Measurements from ENCODE around the gene CDK14.
"Not testable (repeated sequence)": the region's sequence is repeated elsewhere in the genome, so short reads cannot be mapped to it uniquely, and the experiment has no call there.

The CDK14 gene

GRCh38 chr7:90769566-90769965 is 173.4 kb downstream of the CDK14 start:
- H3K4me1 ChIP-seq (ENCODE audit: control insufficient read depth, insufficient read depth, low read length): peaks cover 15% of the 10 kb centered on the region
- H3K36me3 ChIP-seq (ENCODE audit: control insufficient read depth, insufficient read depth, low read length); H3K27me3 ChIP-seq (ENCODE audit: control insufficient read depth, insufficient read depth, low read length); H3K4me3 ChIP-seq (ENCODE audit: low read depth, low read length); H3K9me3 ChIP-seq (ENCODE audit: control insufficient read depth, insufficient read depth, low read length); H3K27ac ChIP-seq (ENCODE audit: low read depth, low read length); H3K9ac ChIP-seq (ENCODE audit: low read depth, low read length): not testable (repeated sequence)

DNA sequence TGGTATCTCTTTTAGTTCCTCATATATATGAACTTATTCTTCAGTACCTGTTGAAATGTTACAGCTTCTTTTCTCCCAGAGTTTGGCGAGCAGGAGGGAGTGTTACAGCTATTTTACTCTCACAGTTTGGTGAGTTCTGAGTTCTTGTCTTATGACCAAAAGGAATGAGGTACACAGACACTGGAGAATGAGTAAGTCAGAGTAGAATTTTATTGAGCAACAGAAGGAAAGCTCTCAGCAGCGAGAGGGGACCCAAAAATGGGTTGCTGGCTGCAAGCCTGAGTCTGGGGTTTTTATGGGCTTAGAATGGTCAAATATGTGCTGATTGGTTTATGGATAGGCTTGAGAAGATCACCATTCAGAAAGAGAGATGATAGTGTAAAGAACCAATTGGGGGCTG is 175.2 kb downstream of the CDK14 start:
- H3K36me3 ChIP-seq (ENCODE audit: control insufficient read depth, insufficient read depth, low read length): no peaks in the 10 kb centered on the region
- no peak overlapping the region for H3K9ac ChIP-seq (ENCODE audit: low read depth, low read length)
- H3K27ac ChIP-seq (ENCODE audit: low read depth, low read length): no peak overlapping the region
- H3K4me1 ChIP-seq (ENCODE audit: control insufficient read depth, insufficient read depth, low read length): no peaks in the 10 kb centered on the region
- no peaks in the 10 kb centered on the region for H3K27me3 ChIP-seq (ENCODE audit: control insufficient read depth, insufficient read depth, low read length)
- H3K9me3 ChIP-seq (ENCODE audit: control insufficient read depth, insufficient read depth, low read length): peaks cover 3% of the 10 kb centered on the region; the same call in 1 of the 2 replicates
- H3K4me3 ChIP-seq (ENCODE audit: low read depth, low read length): no peak overlapping the region

GRCh38 chr7:90772410-90772809 is 176.3 kb downstream of the CDK14 start:
- Histone ChIP-seq H3K4me3 (ENCODE audit: low read depth, low read length) (no peak overlapping the region), H3K9ac (ENCODE audit: low read depth, low read length) (no peak overlapping the region), H3K36me3 (ENCODE audit: control insufficient read depth, insufficient read depth, low read length) (no peaks in the 10 kb centered on the region), H3K4me1 (ENCODE audit: control insufficient read depth, insufficient read depth, low read length) (no peaks in the 10 kb centered on the region), H3K27ac (ENCODE audit: low read depth, low read length) (no peak overlapping the region), H3K9me3 (ENCODE audit: control insufficient read depth, insufficient read depth, low read length) (peaks cover 3% of the 10 kb centered on the region; the same call in 1 of the 2 replicates), H3K27me3 (ENCODE audit: control insufficient read depth, insufficient read depth, low read length) (no peaks in the 10 kb centered on the region)

DNA sequence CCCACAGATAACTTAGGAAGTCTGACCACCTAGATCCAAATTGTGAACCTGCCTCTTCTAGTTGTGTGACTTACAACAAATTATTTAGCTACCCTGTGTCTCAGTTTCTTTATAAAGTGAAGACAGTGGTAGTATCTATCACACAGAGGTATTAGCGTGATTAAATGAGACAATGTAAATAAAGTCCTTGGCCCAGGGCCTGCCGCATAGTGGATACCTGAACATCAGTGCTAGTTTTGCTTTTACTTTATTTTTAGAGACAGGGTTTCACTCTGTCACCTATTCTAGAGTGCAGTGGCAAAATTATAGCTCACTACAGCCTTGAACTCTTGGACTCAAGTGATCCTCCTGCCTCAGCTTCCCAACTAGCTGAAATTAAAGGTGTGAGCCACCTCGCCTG is 177.1 kb downstream of the CDK14 start:
- peaks cover 3% of the 10 kb centered on the region; the same call in 1 of the 2 replicates for H3K9me3 ChIP-seq (ENCODE audit: control insufficient read depth, insufficient read depth, low read length)
- H3K27me3 ChIP-seq (ENCODE audit: control insufficient read depth, insufficient read depth, low read length): no peaks in the 10 kb centered on the region
- no peaks in the 10 kb centered on the region for H3K4me1 ChIP-seq (ENCODE audit: control insufficient read depth, insufficient read depth, low read length)
- no peak overlapping the region for H3K4me3 ChIP-seq (ENCODE audit: low read depth, low read length)
- no peaks in the 10 kb centered on the region for H3K36me3 ChIP-seq (ENCODE audit: control insufficient read depth, insufficient read depth, low read length)
- no peak overlapping the region for H3K9ac ChIP-seq (ENCODE audit: low read depth, low read length)
- no peak overlapping the region for H3K27ac ChIP-seq (ENCODE audit: low read depth, low read length)

DNA sequence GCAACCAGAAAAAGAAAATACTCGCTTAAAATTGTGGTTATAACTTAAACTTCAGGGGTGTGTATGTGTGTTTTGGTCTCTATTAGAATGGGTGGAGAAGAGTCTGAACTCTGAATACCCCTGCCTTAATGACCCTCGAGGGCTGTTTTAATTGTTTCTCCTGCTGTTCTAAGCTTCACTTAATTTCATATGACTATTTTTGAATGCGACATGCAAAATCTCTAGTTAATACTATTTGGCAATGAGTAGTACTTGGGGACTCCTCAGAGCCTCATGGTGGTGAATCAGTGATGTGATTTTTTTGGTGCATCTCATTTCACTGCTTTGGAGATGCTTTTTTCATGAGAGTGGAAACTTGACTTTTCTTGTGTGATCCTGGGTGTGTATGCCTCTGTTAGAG is 178.6 kb downstream of the CDK14 start:
- H3K4me3 ChIP-seq (ENCODE audit: low read depth, low read length): no peak overlapping the region
- H3K27me3 ChIP-seq (ENCODE audit: control insufficient read depth, insufficient read depth, low read length): no peaks in the 10 kb centered on the region
- H3K9me3 ChIP-seq (ENCODE audit: control insufficient read depth, insufficient read depth, low read length): peaks cover 3% of the 10 kb centered on the region; the same call in 1 of the 2 replicates
- no peaks in the 10 kb centered on the region for H3K4me1 ChIP-seq (ENCODE audit: control insufficient read depth, insufficient read depth, low read length)
- H3K27ac ChIP-seq (ENCODE audit: low read depth, low read length): no peak overlapping the region
- H3K36me3 ChIP-seq (ENCODE audit: control insufficient read depth, insufficient read depth, low read length): no peaks in the 10 kb centered on the region
- H3K9ac ChIP-seq (ENCODE audit: low read depth, low read length): no peak overlapping the region

DNA sequence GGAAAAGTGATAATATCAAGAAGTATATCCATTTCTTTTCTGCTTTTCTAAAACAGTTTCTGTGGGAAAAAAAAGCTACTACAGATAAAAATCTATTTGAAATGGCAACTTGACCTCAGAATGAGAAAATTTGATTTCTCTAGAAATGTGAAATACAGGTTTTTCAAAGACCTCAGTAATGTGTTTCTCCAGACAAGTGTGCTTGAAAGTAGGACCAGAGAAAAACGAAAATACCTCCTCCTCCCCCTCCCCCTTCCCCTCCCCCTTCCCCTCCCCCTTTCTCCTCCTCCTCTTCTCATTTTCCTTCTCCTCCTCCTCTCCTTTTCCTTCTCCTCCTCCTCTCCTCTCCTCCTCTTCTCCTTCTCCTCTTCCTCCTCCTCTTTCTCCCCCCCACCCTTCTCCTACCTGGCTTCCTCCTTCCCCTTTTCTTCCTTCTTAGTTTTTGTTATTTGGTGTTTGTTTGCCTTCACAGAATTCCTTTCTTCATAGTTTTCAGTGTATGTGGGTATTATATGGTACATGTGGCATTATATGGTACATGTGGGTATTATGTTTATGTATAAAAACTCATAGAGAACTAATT is 179.4 kb downstream of the CDK14 start:
- Histone ChIP-seq H3K4me3 (ENCODE audit: low read depth, low read length) (no peak overlapping the region), H3K27me3 (ENCODE audit: control insufficient read depth, insufficient read depth, low read length) (no peaks in the 10 kb centered on the region), H3K27ac (ENCODE audit: low read depth, low read length) (no peak overlapping the region), H3K4me1 (ENCODE audit: control insufficient read depth, insufficient read depth, low read length) (no peaks in the 10 kb centered on the region), H3K9ac (ENCODE audit: low read depth, low read length) (no peak overlapping the region), H3K36me3 (ENCODE audit: control insufficient read depth, insufficient read depth, low read length) (no peaks in the 10 kb centered on the region), H3K9me3 (ENCODE audit: control insufficient read depth, insufficient read depth, low read length) (peaks cover 3% of the 10 kb centered on the region; the same call in 1 of the 2 replicates)

GRCh38 chr7:90777041-90777440 is 180.9 kb downstream of the CDK14 start:
- H3K9ac ChIP-seq (ENCODE audit: low read depth, low read length): no peak overlapping the region
- H3K4me1 ChIP-seq (ENCODE audit: control insufficient read depth, insufficient read depth, low read length): no peaks in the 10 kb centered on the region
- H3K9me3 ChIP-seq (ENCODE audit: control insufficient read depth, insufficient read depth, low read length): no peaks in the 10 kb centered on the region
- no peak overlapping the region for H3K27ac ChIP-seq (ENCODE audit: low read depth, low read length)
- H3K36me3 ChIP-seq (ENCODE audit: control insufficient read depth, insufficient read depth, low read length): no peaks in the 10 kb centered on the region
- no peaks in the 10 kb centered on the region for H3K27me3 ChIP-seq (ENCODE audit: control insufficient read depth, insufficient read depth, low read length)
- H3K4me3 ChIP-seq (ENCODE audit: low read depth, low read length): no peak overlapping the region

GRCh38 chr7:90777465-90777864 is 181.3 kb downstream of the CDK14 start:
- H3K4me3 ChIP-seq (ENCODE audit: low read depth, low read length): no peak overlapping the region
- no peak overlapping the region for H3K9ac ChIP-seq (ENCODE audit: low read depth, low read length)
- H3K27ac ChIP-seq (ENCODE audit: low read depth, low read length): no peak overlapping the region
- no peaks in the 10 kb centered on the region for H3K4me1 ChIP-seq (ENCODE audit: control insufficient read depth, insufficient read depth, low read length)
- no peaks in the 10 kb centered on the region for H3K36me3 ChIP-seq (ENCODE audit: control insufficient read depth, insufficient read depth, low read length)
- no peaks in the 10 kb centered on the region for H3K27me3 ChIP-seq (ENCODE audit: control insufficient read depth, insufficient read depth, low read length)
- H3K9me3 ChIP-seq (ENCODE audit: control insufficient read depth, insufficient read depth, low read length): no peaks in the 10 kb centered on the region

DNA sequence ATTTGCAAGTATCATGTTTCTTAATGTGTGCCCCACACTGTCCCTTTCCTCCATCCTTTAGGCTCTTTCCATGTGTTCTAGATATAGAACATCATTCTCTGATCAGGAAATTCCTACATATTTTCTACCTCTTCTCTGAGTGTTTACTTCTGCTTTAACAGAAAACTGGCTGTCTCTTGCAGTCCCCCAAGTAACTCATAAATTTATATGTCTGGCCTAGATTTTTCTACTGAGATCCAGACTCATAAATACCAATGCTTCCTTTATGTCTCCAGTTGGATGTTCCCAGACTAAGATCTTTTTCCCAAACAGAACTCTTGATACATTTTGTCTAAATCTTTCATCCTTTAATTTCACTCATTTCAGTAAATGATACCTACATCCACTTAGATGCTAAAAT is 181.8 kb downstream of the CDK14 start:
- no peak overlapping the region for H3K4me3 ChIP-seq (ENCODE audit: low read depth, low read length)
- no peak overlapping the region for H3K9ac ChIP-seq (ENCODE audit: low read depth, low read length)
- H3K4me1 ChIP-seq (ENCODE audit: control insufficient read depth, insufficient read depth, low read length): no peaks in the 10 kb centered on the region
- no peaks in the 10 kb centered on the region for H3K27me3 ChIP-seq (ENCODE audit: control insufficient read depth, insufficient read depth, low read length)
- no peaks in the 10 kb centered on the region for H3K9me3 ChIP-seq (ENCODE audit: control insufficient read depth, insufficient read depth, low read length)
- no peaks in the 10 kb centered on the region for H3K36me3 ChIP-seq (ENCODE audit: control insufficient read depth, insufficient read depth, low read length)
- no peak overlapping the region for H3K27ac ChIP-seq (ENCODE audit: low read depth, low read length)

- no peak overlapping the region for H3K27ac ChIP-seq (ENCODE audit: low read depth, low read length)
- H3K36me3 ChIP-seq (ENCODE audit: control insufficient read depth, insufficient read depth, low read length): peaks cover 4% of the 10 kb centered on the region; the same call in 1 of the 2 replicates
These were observed 191.9 kb downstream of the CDK14 start for GRCh38 chr7:90788052-90788451.

DNA sequence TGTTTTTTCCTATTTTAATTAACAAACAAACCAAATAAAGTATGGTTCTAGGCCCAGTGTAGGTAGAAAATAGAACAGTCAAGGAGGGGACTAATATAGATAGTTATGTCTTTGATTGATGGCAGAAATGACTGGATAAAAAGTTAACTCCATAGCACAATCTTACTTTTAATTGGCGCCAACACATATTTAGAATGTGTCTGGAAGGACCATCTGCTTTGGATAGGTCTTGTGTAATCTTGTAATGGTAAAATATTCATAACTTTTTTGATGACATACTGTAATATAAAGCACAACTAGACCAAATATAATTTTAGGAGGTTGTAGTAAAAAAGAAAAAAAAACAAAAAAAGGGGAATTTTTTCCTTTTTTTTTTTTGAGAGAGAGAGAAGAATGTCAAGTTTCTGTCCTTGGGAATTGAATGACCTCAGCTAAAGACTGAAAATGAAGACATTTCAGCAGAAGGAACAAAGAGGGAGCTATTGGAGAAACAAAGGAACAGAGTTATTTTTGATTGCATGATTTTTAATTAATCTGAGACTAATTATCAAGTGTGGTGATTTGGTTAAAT is 193.7 kb downstream of the CDK14 start:
- H3K36me3 ChIP-seq (ENCODE audit: control insufficient read depth, insufficient read depth, low read length): peaks cover 4% of the 10 kb centered on the region; the same call in 1 of the 2 replicates
- H3K27ac ChIP-seq (ENCODE audit: low read depth, low read length): no peak overlapping the region
- no peaks in the 10 kb centered on the region for H3K4me1 ChIP-seq (ENCODE audit: control insufficient read depth, insufficient read depth, low read length)
- no peak overlapping the region for H3K9ac ChIP-seq (ENCODE audit: low read depth, low read length)
- no peak overlapping the region for H3K4me3 ChIP-seq (ENCODE audit: low read depth, low read length)
- peaks cover 13% of the 10 kb centered on the region for H3K9me3 ChIP-seq (ENCODE audit: control insufficient read depth, insufficient read depth, low read length)
- no peaks in the 10 kb centered on the region for H3K27me3 ChIP-seq (ENCODE audit: control insufficient read depth, insufficient read depth, low read length)

More at GRCh38 chr7:90788052-90788451, 191.9 kb downstream of the CDK14 start:
- Histone ChIP-seq H3K9me3 (ENCODE audit: control insufficient read depth, insufficient read depth, low read length) (peaks cover 6% of the 10 kb centered on the region), H3K4me1 (ENCODE audit: control insufficient read depth, insufficient read depth, low read length) (no peaks in the 10 kb centered on the region), H3K9ac (ENCODE audit: low read depth, low read length) (no peak overlapping the region), H3K4me3 (ENCODE audit: low read depth, low read length) (no peak overlapping the region), H3K27me3 (ENCODE audit: control insufficient read depth, insufficient read depth, low read length) (no peaks in the 10 kb centered on the region)

Measured in HUES48 (cell line).